BJ (cell line): ENCODE data around the gene ATP8B4. TPM values are rescaled to one million over a fixed set of nuclear protein-coding genes. Genes with fewer than 3 reads are reported as not detected.
"Not testable (repeated sequence)": the region's sequence is repeated elsewhere in the genome, so short reads cannot be mapped to it uniquely, and the experiment has no call there.

Source experiments
- CTCF ChIA-PET: fragments of 350-600 bp; formaldehyde crosslinking; extraction: SDS; loops from one replicate; lab custom pipeline; 2021; ENCODE audit warnings: antibody characterized with exemption, inconsistent platforms; lab: Yijun Ruan, JAX
- POLR2A ChIA-PET: fragments of 300-600 bp; sonication (Branson Sonifier 250); formaldehyde crosslinking; extraction: SDS; loops from one replicate; lab custom pipeline; 2021; ENCODE audit warnings: antibody characterized with exemption; lab: Charles Lee
- DNase-seq: peaks from one replicate; pipeline ENCODE4 v3.0.0-alpha.2; 2011; ENCODE audit warnings: low read depth
- H3K27me3 ChIP-seq: 2 replicates; pipeline ENCODE4 v1.6.0; 2011; ENCODE audit warnings: low read length; ENCODE audit not compliant: control insufficient read depth, insufficient read depth
- H3K36me3 ChIP-seq: 2 replicates; pipeline ENCODE4 v1.5.1; 2011; ENCODE audit warnings: low read length; ENCODE audit not compliant: control insufficient read depth, insufficient read depth
- H3K4me3 ChIP-seq: 2 replicates; pipeline ENCODE4 v1.5.1; 2011; ENCODE audit warnings: low read depth, mild to moderate bottlenecking, control low read depth, low read length
- polyA plus RNA-seq: library from polyadenylated mRNA; depleted of rRNA; stranded (reverse); fragments of >200 nt; gene quantifications from 2 replicates; pipeline ENCODE4 v1.2.3, GENCODE V29; 2011
- TF ChIP-seq, protein P1 (sequence below): IDR thresholded peaks from 2 replicates; pipeline ENCODE4 v1.5.1; 2011; ENCODE audit warnings: low read depth, mild to moderate bottlenecking, control low read depth, inconsistent platforms, low read length, moderate library complexity; ENCODE audit not compliant: insufficient read depth

ATP8B4 gene
- polyA plus RNA-seq, 1 experiment: 0.23 TPM

DNA sequence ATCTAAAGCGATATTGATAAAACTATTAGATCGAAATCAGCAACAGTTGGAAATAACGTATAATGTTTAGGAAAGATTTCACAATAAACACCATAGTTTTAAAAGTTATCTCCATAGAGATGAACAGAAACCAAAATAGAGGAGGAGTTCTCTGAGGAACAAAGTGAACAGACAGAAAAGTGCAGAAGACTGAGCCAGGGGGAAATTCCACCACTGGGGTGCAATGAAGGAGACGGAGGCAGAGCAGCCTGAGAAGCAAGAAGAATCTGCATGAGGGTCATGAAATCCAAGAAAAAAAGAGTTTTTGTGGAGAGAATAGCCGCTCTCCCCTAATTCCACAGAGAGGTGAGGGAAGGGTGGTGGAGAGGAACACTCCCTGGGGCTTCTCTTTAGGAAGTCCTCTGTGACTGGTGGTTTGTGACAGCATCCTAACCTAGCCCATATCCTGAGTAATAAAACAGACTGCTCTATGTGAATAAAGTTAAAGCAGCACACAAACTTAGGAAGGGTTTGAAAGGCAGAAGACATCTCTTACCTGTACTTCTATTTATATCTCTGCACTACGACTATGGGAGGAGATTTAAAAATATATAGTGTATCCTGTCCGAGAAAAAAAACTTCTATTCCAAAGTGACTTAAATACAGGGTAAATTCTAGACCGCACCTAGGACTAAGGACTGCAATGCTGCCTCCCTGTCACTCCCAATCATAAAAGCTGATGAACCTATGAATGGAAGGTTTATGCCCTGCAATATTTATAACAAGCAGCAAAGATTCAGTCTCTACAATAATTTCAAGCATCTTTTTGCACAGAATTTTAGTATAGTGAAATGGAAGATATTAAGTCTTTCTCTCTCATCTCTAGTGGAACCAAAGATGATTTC is 22.9 kb downstream of the ATP8B4 start:
- no peaks in the 10 kb centered on the region for H3K36me3 ChIP-seq
- no peaks in the 10 kb centered on the region for H3K27me3 ChIP-seq
- DNase-seq: no peak
- CTCF ChIA-PET: no interaction called here
- POLR2A ChIA-PET: no interaction called here
- no peak overlapping the region for H3K4me3 ChIP-seq
- TF ChIP-seq, protein P1, sequence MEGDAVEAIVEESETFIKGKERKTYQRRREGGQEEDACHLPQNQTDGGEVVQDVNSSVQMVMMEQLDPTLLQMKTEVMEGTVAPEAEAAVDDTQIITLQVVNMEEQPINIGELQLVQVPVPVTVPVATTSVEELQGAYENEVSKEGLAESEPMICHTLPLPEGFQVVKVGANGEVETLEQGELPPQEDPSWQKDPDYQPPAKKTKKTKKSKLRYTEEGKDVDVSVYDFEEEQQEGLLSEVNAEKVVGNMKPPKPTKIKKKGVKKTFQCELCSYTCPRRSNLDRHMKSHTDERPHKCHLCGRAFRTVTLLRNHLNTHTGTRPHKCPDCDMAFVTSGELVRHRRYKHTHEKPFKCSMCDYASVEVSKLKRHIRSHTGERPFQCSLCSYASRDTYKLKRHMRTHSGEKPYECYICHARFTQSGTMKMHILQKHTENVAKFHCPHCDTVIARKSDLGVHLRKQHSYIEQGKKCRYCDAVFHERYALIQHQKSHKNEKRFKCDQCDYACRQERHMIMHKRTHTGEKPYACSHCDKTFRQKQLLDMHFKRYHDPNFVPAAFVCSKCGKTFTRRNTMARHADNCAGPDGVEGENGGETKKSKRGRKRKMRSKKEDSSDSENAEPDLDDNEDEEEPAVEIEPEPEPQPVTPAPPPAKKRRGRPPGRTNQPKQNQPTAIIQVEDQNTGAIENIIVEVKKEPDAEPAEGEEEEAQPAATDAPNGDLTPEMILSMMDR: no peak

DNA sequence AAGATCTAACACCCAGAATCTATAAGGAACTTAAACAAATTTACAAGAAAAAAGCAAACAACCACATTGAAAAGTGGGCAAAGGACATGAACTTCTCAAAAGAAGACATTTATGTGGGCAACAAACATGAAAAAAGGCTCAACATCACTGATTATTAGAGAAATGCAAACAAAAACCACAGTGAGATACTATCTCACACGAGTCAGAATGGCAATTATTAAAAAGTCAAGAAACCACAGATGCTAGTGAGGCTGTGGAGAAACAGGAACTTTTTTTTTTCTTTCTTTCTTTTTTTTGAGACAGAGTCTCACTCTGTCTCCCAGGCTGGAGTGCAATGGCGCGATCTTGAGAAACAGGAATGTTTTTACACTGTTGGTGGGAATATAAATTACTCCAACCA is 29.6 kb downstream of the ATP8B4 start:
- CTCF ChIA-PET, H3K36me3 ChIP-seq, POLR2A ChIA-PET, H3K27me3 ChIP-seq, H3K4me3 ChIP-seq, DNase-seq: not testable (repeated sequence)

DNA sequence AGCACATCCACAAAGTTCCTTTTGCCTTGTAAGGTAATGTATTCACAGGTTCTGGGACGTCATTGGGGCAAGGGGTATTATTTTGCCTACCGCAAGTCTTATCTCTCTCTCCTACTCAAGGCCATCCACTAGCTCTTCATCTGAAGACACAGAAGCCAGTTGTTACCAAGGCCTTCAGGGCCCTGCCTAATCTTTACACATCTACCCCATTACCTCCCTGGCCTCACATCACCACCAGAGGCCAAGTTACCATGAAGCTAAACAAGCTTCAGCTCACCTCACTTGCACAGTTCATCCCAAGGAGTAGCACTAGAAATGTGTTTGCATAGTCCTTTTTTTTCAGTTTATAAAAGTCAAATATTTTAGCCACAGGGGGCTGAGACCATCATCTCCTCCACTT is 34.1 kb downstream of the ATP8B4 start:
- TF ChIP-seq, protein P1: no peak
- POLR2A ChIA-PET: no interaction called here

GRCh38 chr15:50083424-50084025 is 35.5 kb downstream of the ATP8B4 start:
- TF ChIP-seq, protein P1: no peak
- POLR2A ChIA-PET: interaction anchor here (0.8 kb wide), 1 partner anchor 587 kb away, joined by 3 read pairs; no protein-coding TSS in a partner anchor
- no peak overlapping the region for H3K4me3 ChIP-seq
- CTCF ChIA-PET: interaction anchor here (0.9 to 1.5 kb wide), 3 partner anchors 9 to 14 kb away, joined by 3 to 5 read pairs (median 3); no protein-coding TSS in a partner anchor
- H3K36me3 ChIP-seq: no peaks in the 10 kb centered on the region
- peak; percentile 19 for DNase-seq
- no peaks in the 10 kb centered on the region for H3K27me3 ChIP-seq

More for the DNA sequence above, 34.1 kb downstream of the ATP8B4 start:
- no peak for DNase-seq
- CTCF ChIA-PET: interaction anchor here (1.5 kb wide), 1 partner anchor 16 kb away, joined by 5 read pairs; no protein-coding TSS in a partner anchor
- Histone ChIP-seq H3K4me3 (no peak overlapping the region), H3K36me3 (no peaks in the 10 kb centered on the region), H3K27me3 (no peaks in the 10 kb centered on the region)

DNA sequence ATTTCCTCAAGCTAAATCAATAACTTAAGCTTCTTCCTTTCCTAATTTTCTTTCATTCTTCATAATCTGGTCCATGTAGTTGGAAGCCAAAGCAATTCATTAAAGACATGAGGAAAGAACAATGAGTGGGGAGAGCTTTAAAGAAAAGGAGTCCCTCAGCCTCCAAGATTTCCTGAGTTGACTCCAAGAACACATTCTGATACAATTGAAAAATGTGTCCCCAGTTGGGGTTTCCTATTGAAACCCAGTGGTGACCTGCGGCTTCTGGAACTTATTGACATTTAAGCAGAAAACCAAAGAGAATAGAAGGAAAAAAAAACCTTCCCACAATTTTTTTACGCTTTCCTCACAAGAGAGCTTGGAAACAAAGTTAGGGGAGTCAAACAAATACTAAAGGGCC is 37.0 kb downstream of the ATP8B4 start:
- DNase-seq: no peak
- POLR2A ChIA-PET: interaction anchor here (0.6 kb wide), 1 partner anchor 217 kb away, joined by 3 read pairs; no protein-coding TSS in a partner anchor

More for the DNA sequence above, 37.0 kb downstream of the ATP8B4 start:
- TF ChIP-seq, protein P1: no peak
- CTCF ChIA-PET: no interaction called here
- peaks cover 2% of the 10 kb centered on the region; the same call in 1 of the 2 replicates for H3K27me3 ChIP-seq
- H3K4me3 ChIP-seq: no peak overlapping the region
- no peaks in the 10 kb centered on the region for H3K36me3 ChIP-seq
